Kidney epithelial cell (primary cell): ENCODE data around the gene FICD. TPM values are rescaled to one million over a fixed set of nuclear protein-coding genes. Genes with fewer than 3 reads are reported as not detected.

Source experiments
- DNase-seq: peaks from one replicate; pipeline ENCODE4 v3.0.0-alpha.2; 2010; ENCODE audit warnings: low read depth
- H3K27me3 ChIP-seq: 2 replicates; pipeline ENCODE4 v1.6.0; 2011; ENCODE audit warnings: low read length; ENCODE audit not compliant: control insufficient read depth, insufficient read depth
- H3K36me3 ChIP-seq: 2 replicates; pipeline ENCODE4 v1.5.1; 2011; ENCODE audit warnings: low read length; ENCODE audit not compliant: control insufficient read depth, insufficient read depth
- H3K4me3 ChIP-seq: 2 replicates; pipeline ENCODE4 v1.5.1; 2011; ENCODE audit warnings: low read depth, mild to moderate bottlenecking, control low read depth, low read length
- total RNA-seq: library from RNA; depleted of rRNA; stranded (reverse); fragments of >200 nt; gene quantifications from 2 replicates; pipeline ENCODE4 v1.2.3, GENCODE V29; 2015
- TF ChIP-seq, protein P1 (sequence below): IDR thresholded peaks from 2 replicates; pipeline ENCODE4 v1.5.1; 2011; ENCODE audit warnings: mild to moderate bottlenecking, moderate library complexity, low read length, control low read depth, inconsistent platforms; ENCODE audit not compliant: insufficient read depth, poor library complexity, severe bottlenecking

Gene FICD
- total RNA-seq, 1 donor from 2014 or later = 6.9 TPM

DNA sequence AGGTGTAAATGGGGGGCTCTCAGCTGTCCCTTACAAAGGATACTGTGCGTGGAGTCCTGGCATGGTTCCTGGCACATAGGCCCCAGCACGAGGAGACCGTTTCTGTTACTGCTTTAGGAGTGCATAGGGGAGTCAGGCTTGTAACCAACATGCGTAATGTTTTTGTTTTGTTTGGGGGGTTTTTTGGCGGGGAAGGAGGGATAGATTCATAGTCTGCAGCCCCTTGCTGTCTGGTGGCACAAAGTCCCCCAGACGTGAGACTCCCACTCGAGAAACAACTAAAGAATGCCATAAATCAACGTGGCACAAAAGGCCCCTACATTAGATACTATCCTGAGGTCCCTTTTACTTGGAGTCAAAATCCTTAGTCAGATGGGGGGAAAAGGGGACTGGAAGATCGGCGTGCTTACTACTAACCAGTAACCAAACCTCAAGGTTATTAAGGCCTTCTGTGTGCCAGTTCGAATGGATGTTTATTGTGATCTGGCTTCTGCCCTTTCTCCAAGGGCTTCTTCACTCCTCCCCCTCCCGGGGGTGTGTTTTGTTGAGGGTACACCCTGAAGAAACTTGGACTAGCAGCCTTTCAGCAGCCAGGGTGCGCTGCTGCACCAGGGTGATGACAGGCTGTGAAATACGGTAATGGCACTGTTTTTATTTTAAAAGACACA, 48.2 kb downstream of the FICD start:
- peaks cover 1% of the 10 kb centered on the region for H3K36me3 ChIP-seq
- peak overlapping the region; percentile 74 for H3K4me3 ChIP-seq
- H3K27me3 ChIP-seq = no peaks in the 10 kb centered on the region
- TF ChIP-seq, protein P1, sequence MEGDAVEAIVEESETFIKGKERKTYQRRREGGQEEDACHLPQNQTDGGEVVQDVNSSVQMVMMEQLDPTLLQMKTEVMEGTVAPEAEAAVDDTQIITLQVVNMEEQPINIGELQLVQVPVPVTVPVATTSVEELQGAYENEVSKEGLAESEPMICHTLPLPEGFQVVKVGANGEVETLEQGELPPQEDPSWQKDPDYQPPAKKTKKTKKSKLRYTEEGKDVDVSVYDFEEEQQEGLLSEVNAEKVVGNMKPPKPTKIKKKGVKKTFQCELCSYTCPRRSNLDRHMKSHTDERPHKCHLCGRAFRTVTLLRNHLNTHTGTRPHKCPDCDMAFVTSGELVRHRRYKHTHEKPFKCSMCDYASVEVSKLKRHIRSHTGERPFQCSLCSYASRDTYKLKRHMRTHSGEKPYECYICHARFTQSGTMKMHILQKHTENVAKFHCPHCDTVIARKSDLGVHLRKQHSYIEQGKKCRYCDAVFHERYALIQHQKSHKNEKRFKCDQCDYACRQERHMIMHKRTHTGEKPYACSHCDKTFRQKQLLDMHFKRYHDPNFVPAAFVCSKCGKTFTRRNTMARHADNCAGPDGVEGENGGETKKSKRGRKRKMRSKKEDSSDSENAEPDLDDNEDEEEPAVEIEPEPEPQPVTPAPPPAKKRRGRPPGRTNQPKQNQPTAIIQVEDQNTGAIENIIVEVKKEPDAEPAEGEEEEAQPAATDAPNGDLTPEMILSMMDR = peak; percentile 94
- peak; percentile 59 for DNase-seq

DNA sequence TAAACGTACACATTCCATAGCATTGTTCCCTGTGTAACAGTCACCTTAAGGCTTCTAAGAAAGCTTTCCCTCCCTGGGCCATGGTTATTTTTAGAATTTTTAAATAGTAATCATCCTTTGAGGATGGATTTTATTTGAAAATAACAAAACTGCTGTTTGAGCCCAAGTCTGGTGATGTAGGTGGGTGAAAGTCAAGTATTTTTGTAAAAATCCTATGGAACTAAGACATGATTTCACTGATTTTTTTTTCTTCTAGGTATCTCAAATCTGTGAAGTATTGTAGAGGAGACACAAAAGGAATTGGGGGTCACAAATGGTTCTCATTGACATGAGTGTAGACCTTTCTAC, 48.7 kb downstream of the FICD start:
- Histone ChIP-seq H3K36me3 (no peaks in the 10 kb centered on the region), H3K4me3 (no peak overlapping the region), H3K27me3 (no peaks in the 10 kb centered on the region)
- TF ChIP-seq, protein P1 = no peak
- no peak for DNase-seq

DNA sequence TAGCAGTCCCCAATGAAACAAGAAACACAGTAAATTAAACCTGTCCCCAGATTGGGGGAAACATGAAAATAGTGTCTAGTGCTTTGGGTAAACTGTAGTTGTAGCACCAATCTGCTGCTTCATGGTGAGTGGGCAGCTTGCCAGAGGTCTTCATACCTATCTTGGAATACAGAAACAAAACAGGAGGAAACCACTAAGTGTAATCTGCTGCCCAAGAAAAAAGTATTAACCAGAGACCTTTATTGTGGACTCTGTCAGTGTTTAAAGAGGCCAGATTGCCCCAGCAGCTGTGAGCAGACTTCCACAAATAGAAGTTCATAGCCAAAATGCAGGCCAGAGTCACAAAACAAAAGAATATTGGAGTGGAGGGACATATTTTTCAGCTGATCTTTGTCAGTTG, 49.6 kb downstream of the FICD start:
- no peaks in the 10 kb centered on the region for H3K36me3 ChIP-seq
- no peak for DNase-seq
- TF ChIP-seq, protein P1 = no peak
- H3K4me3 ChIP-seq = no peak overlapping the region
- H3K27me3 ChIP-seq = no peaks in the 10 kb centered on the region

DNA sequence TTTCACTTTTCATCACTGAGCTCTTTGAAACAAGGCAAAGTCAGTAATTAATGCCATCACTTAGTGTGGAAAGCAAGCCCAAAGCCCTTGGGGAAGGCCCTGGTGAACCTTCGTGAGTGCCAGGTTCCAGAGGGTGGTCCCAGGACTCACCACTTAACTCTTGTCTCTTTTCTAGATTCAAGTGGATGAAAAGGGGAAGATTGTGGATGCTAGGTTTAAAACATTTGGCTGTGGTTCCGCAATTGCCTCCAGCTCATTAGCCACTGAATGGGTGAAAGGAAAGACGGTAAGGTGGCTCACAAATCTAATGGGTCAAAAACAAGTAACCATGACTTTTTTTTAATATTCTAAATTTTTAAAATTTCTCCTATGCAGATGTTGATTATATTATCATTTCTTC, 50.1 kb downstream of the FICD start:
- H3K4me3 ChIP-seq = no peak overlapping the region
- DNase-seq = no peak
- TF ChIP-seq, protein P1 = no peak
- no peaks in the 10 kb centered on the region for H3K27me3 ChIP-seq
- no peaks in the 10 kb centered on the region for H3K36me3 ChIP-seq

GRCh38 chr12:108565976-108566375, 50.9 kb downstream of the FICD start:
- H3K27me3 ChIP-seq = no peaks in the 10 kb centered on the region
- TF ChIP-seq, protein P1 = no peak
- DNase-seq = peak; percentile 75
- H3K36me3 ChIP-seq = no peaks in the 10 kb centered on the region
- no peak overlapping the region for H3K4me3 ChIP-seq

GRCh38 chr12:108566452-108566851, 51.4 kb downstream of the FICD start:
- H3K27me3 ChIP-seq = no peaks in the 10 kb centered on the region
- TF ChIP-seq, protein P1 = no peak
- no peaks in the 10 kb centered on the region for H3K36me3 ChIP-seq
- H3K4me3 ChIP-seq = no peak overlapping the region
- no peak for DNase-seq
